IMR-90 (cell line): ENCODE data around the gene MEF2B. TPM values are rescaled to one million over a fixed set of nuclear protein-coding genes. Genes with fewer than 3 reads are reported as not detected.

Experiments used
- ATAC-seq: fragments of 200-7000 bp; cut with Tn5 transposase; 2 replicates; pipeline ENCODE4 v1.9.1; 2020; ENCODE audit warnings: low read depth, mild to moderate bottlenecking, moderate library complexity
- BruUV-seq: library from RNA; stranded (reverse); fragments of 400-500 nt; replicated peaks from 2 replicates; lab custom pipeline; 2021; lab: Mats Ljungman, UMichigan
- CTCF ChIA-PET: fragments of 300-600 bp; formaldehyde crosslinking; extraction: SDS; loops from one replicate; lab custom pipeline; 2021; ENCODE audit warnings: antibody characterized with exemption; lab: Yijun Ruan, JAX
- POLR2A ChIA-PET: fragments of 300-600 bp; sonication (Branson Sonifier 250); formaldehyde crosslinking; loops from one replicate; lab custom pipeline; 2022; ENCODE audit warnings: antibody characterized with exemption; ENCODE audit not compliant: unreplicated experiment; lab: Charles Lee
- DNase-seq: peaks from one replicate; pipeline ENCODE4 v3.0.0; 2013
- H2AFZ ChIP-seq: replicated peaks from 2 replicates; pipeline ENCODE3; 2013; ENCODE audit warnings: low read length, mild to moderate bottlenecking; ENCODE audit not compliant: poor library complexity
- H2AK5ac ChIP-seq: 2 replicates; pipeline ENCODE4 v1.6.1; 2013; ENCODE audit warnings: low read depth, low read length, inconsistent platforms
- H2AK9ac ChIP-seq: replicated peaks from 2 replicates; pipeline ENCODE3; 2013; ENCODE audit warnings: mild to moderate bottlenecking, low read depth, low read length, moderate library complexity; ENCODE audit not compliant: poor library complexity
- H2BK120ac ChIP-seq: 2 replicates; pipeline ENCODE4 v1.6.1; 2013; ENCODE audit warnings: low read depth, low read length, inconsistent platforms
- H2BK15ac ChIP-seq: 3 replicates; pipeline ENCODE4 v1.6.1; 2013; ENCODE audit warnings: low read depth, low read length, inconsistent platforms
- H2BK20ac ChIP-seq: 2 replicates; pipeline ENCODE4 v1.6.1; 2013; ENCODE audit warnings: low read depth, mild to moderate bottlenecking, inconsistent platforms, low read length, moderate library complexity
- H2BK5ac ChIP-seq: 2 replicates; pipeline ENCODE4 v1.6.1; 2013; ENCODE audit warnings: mild to moderate bottlenecking, low read depth, low read length, inconsistent platforms; ENCODE audit not compliant: poor library complexity, severe bottlenecking
- H3K14ac ChIP-seq: replicated peaks from 2 replicates; pipeline ENCODE4 v1.6.1; 2013; ENCODE audit warnings: low read depth, low read length, inconsistent platforms
- H3K18ac ChIP-seq: 2 replicates; pipeline ENCODE4 v1.6.1; 2013; ENCODE audit warnings: low read depth, low read length, control low read depth
- H3K23ac ChIP-seq: 2 replicates; pipeline ENCODE4 v1.6.1; 2013; ENCODE audit warnings: low read depth, low read length, inconsistent platforms
- H3K27ac ChIP-seq: 2 replicates; pipeline ENCODE4 v1.5.1; 2013; ENCODE audit warnings: mild to moderate bottlenecking, control low read depth, low read length; ENCODE audit not compliant: insufficient read depth
- H3K27me3 ChIP-seq: 2 replicates; pipeline ENCODE4 v1.6.1; 2013; ENCODE audit warnings: low read length; ENCODE audit not compliant: control insufficient read depth, insufficient read depth
- H3K36me3 ChIP-seq: 2 replicates; pipeline ENCODE4 v1.6.1; 2013; ENCODE audit warnings: low read length, mixed read lengths; ENCODE audit not compliant: control insufficient read depth, insufficient read depth
- H3K4ac ChIP-seq: 2 replicates; pipeline ENCODE4 v1.6.1; 2013; ENCODE audit warnings: low read depth, low read length, inconsistent platforms
- H3K4me1 ChIP-seq: 2 replicates; pipeline ENCODE4 v1.6.1; 2013; ENCODE audit warnings: low read length, mixed read lengths; ENCODE audit not compliant: control insufficient read depth, insufficient read depth
- H3K4me2 ChIP-seq: 2 replicates; pipeline ENCODE4 v1.6.1; 2013; ENCODE audit warnings: low read depth, mild to moderate bottlenecking, control low read depth, low read length, moderate library complexity
- H3K4me3 ChIP-seq: 2 replicates; pipeline ENCODE4 v1.5.1; 2013; ENCODE audit warnings: low read depth, mild to moderate bottlenecking, control low read depth, low read length, moderate library complexity; ENCODE audit not compliant: insufficient read depth
- H3K56ac ChIP-seq: 2 replicates; pipeline ENCODE4 v1.6.1; 2013; ENCODE audit warnings: low read length, inconsistent platforms; ENCODE audit not compliant: insufficient read depth; ENCODE audit errors: extremely low read depth
- H3K79me1 ChIP-seq, 2 experiments: 2 replicates each; pipeline ENCODE4 v1.6.1; 2013; ENCODE audit warnings: low read length in 2 of 2, inconsistent platforms in 1 of 2, low read depth in 1 of 2
- H3K9ac ChIP-seq: 2 replicates; pipeline ENCODE4 v1.6.1; 2013; ENCODE audit warnings: low read depth, low read length, control low read depth
- H3K9me1 ChIP-seq: 2 replicates; pipeline ENCODE4 v1.6.1; 2013; ENCODE audit warnings: low read length, inconsistent platforms; ENCODE audit not compliant: insufficient read depth
- H3K9me3 ChIP-seq: 2 replicates; pipeline ENCODE4 v1.6.1; 2013; ENCODE audit warnings: low read length; ENCODE audit not compliant: control insufficient read depth, insufficient read depth
- H4K20me1 ChIP-seq: 2 replicates; pipeline ENCODE4 v1.6.1; 2013; ENCODE audit warnings: low read length, inconsistent platforms; ENCODE audit not compliant: insufficient read depth
- H4K5ac ChIP-seq: 2 replicates; pipeline ENCODE4 v1.6.1; 2013; ENCODE audit warnings: mild to moderate bottlenecking, low read depth, low read length, control low read depth
- H4K8ac ChIP-seq, 2 experiments: 2 replicates each; pipeline ENCODE4 v1.6.1; 2013; ENCODE audit warnings: low read depth in 2 of 2, low read length in 2 of 2, control low read depth in 1 of 2, inconsistent platforms in 1 of 2
- H4K91ac ChIP-seq: 2 replicates; pipeline ENCODE4 v1.6.1; 2013; ENCODE audit warnings: low read depth, low read length, inconsistent platforms; ENCODE audit not compliant: insufficient read depth
- BHLHE40 ChIP-seq: fragments of 150-350 bp; IDR thresholded peaks from 2 replicates; pipeline ENCODE4 v1.6.1; 2016; ENCODE audit warnings: mild to moderate bottlenecking, low read depth, low read length
- CEBPB ChIP-seq: IDR thresholded peaks from 2 replicates; pipeline ENCODE4 v1.6.1; 2012; ENCODE audit warnings: low read depth, low read length, improper control_type of control experiment
- CHD1 ChIP-seq: IDR thresholded peaks from 2 replicates; pipeline ENCODE4 v1.6.1; 2012; ENCODE audit warnings: low read depth, low read length, improper control_type of control experiment
- FOS ChIP-seq: fragments of 150-350 bp; IDR thresholded peaks from 2 replicates; pipeline ENCODE4 v1.6.1; 2016; ENCODE audit warnings: low read depth, low read length
- MAFK ChIP-seq: IDR thresholded peaks from 2 replicates; pipeline ENCODE4 v1.6.1; 2012; ENCODE audit warnings: low read depth, low read length, improper control_type of control experiment
- MAZ ChIP-seq: IDR thresholded peaks from 2 replicates; pipeline ENCODE4 v1.6.1; 2012; ENCODE audit warnings: low read depth, mild to moderate bottlenecking, low read length, improper control_type of control experiment, moderate library complexity, borderline replicate concordance
- MXI1 ChIP-seq: IDR thresholded peaks from 2 replicates; pipeline ENCODE4 v1.6.1; 2012; ENCODE audit warnings: low read depth, mild to moderate bottlenecking, low read length, moderate library complexity, borderline replicate concordance
- NFE2L2 ChIP-seq: fragments of 150-350 bp; IDR thresholded peaks from 2 replicates; pipeline ENCODE4 v1.6.1; 2016; ENCODE audit warnings: low read depth, mild to moderate bottlenecking, low read length
- POLR2A ChIP-seq: IDR thresholded peaks from 2 replicates; pipeline ENCODE4 v1.6.1; 2012; ENCODE audit warnings: mild to moderate bottlenecking, low read depth, low read length
- RAD21 ChIP-seq: IDR thresholded peaks from 2 replicates; pipeline ENCODE4 v1.6.1; 2012; ENCODE audit warnings: low read length, improper control_type of control experiment
- RCOR1 ChIP-seq: IDR thresholded peaks from 2 replicates; pipeline ENCODE4 v1.6.1; 2012; ENCODE audit warnings: mild to moderate bottlenecking, low read length, improper control_type of control experiment; ENCODE audit not compliant: insufficient replicate concordance
- RFX5 ChIP-seq: IDR thresholded peaks from 2 replicates; pipeline ENCODE4 v1.8.0; 2012; ENCODE audit warnings: low read depth, mild to moderate bottlenecking, low read length, moderate library complexity
- SMC3 ChIP-seq: fragments of 150-350 bp; IDR thresholded peaks from 2 replicates; pipeline ENCODE4 v1.6.1; 2016; ENCODE audit warnings: low read depth, mild to moderate bottlenecking, antibody characterized with exemption, low read length, moderate library complexity
- WGBS, 2 experiments: methylation state at CpG; one replicate each; pipeline versions ENCODE4 v1.1.5 to v1.1.7; 2013; ENCODE audit warnings: missing lambda C conversion rate in 2 of 2; ENCODE audit not compliant: insufficient read length in 1 of 2; ENCODE audit errors: extremely low coverage in 2 of 2; 5-methylcytosine and 5-hydroxymethylcytosine counted together
- dilution Hi-C: fragments of 300-500 bp; cut with HindIII; formaldehyde crosslinking; loops from one replicate; pipeline ENCODE4 v1.14.3; 2018; ENCODE audit warnings: low sequenced_read_pairs; ENCODE audit not compliant: unreplicated experiment
- in situ Hi-C: fragments of 300-500 bp; cut with MboI; formaldehyde crosslinking; loops from 3 replicates; pipeline ENCODE4 v1.14.3; 2019; ENCODE audit warnings: low sequenced_read_pairs, inconsistent platforms, mixed read lengths
- intact Hi-C: fragments of 100-400 bp; cut with micrococcal nuclease; formaldehyde crosslinking; loops from 2 replicates; pipeline ENCODE4 v1.10.0; 2022
- polyA plus RNA-seq, 3 experiments: library from polyadenylated mRNA; depleted of rRNA; stranded (reverse); fragments of >200 nt; gene quantifications; 2 replicates each; pipeline ENCODE4 v1.2.3, GENCODE V29; 2012; ENCODE audit warnings: low replicate concordance in 1 of 3
- total RNA-seq: library from RNA; depleted of rRNA; stranded (reverse); fragments of >200 nt; gene quantifications from 2 replicates; pipeline ENCODE4 v1.2.3, GENCODE V29; 2012
- TF ChIP-seq, protein P1 (sequence below): conservative IDR thresholded peaks from 2 replicates; pipeline ENCODE4 v1.5.1; 2012; ENCODE audit warnings: mild to moderate bottlenecking, low read depth, low read length, improper control_type of control experiment
- TF ChIP-seq, protein P2 (sequence below): fragments of 150-350 bp; IDR thresholded peaks from 2 replicates; pipeline ENCODE4 v1.6.1; 2016; ENCODE audit warnings: low read depth, mild to moderate bottlenecking, low read length, moderate library complexity, borderline replicate concordance
- TF ChIP-seq, protein P3 (sequence below): fragments of 150-350 bp; IDR thresholded peaks from 2 replicates; pipeline ENCODE4 v1.6.1; 2017; ENCODE audit warnings: mild to moderate bottlenecking, antibody characterized with exemption, low read length, low read depth

MEF2B gene
- total and polyA plus RNA-seq, 2 of the 4 experiments (the other 2 are of a cell fraction) = 0.18 to 0.94 TPM

DNA sequence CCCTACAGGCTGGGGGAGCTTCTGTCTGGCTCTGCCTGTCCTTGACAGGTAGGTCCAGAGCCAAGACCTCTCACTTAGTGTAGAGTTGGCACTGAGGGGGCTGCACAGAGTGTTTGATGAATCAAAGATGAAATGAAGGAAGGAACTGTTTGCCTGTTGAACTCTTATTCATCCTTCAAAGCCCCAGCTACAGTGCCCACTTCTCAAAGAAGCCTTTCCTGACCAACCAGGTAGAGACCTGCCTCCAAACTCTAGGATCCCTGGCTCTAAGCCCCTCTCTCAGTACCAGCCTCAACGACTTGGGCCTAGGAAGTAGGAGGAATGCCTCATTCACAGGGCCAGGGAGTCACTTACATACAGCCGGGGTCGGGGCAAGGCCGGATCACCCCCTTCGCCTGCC is 22.7 kb downstream of the MEF2B start:
- Histone ChIP-seq H3K4me1 (peaks cover 2% of the 10 kb centered on the region; the same call in 1 of the 2 replicates), H3K4me2 (no peak overlapping the region), H3K36me3 (peaks cover 12% of the 10 kb centered on the region), H4K20me1 (no peaks in the 10 kb centered on the region), H2AFZ (no peak overlapping the region), H2AK9ac (peak overlapping the region; percentile 72), H4K5ac (no peak overlapping the region), H3K9me3 (no peaks in the 10 kb centered on the region), H2BK15ac (no peak overlapping the region), H3K23ac (no peak overlapping the region), H2BK5ac (no peak overlapping the region), H2BK20ac (no peak overlapping the region), H3K18ac (no peak overlapping the region), H3K9ac (no peak overlapping the region), H3K4me3 (no peak overlapping the region), H3K56ac (no peak overlapping the region), H4K8ac (no peak overlapping the region), H3K27me3 (no peaks in the 10 kb centered on the region), H3K14ac (no peak overlapping the region), H3K27ac (no peak overlapping the region), H3K9me1 (no peaks in the 10 kb centered on the region), H4K91ac (no peak overlapping the region), H2BK120ac (no peak overlapping the region), H3K4ac (no peak overlapping the region), H2AK5ac (no peak overlapping the region), H3K79me1 (no peaks in the 10 kb centered on the region)
- POLR2A ChIA-PET = no interaction called here
- no CpG with 5 or more reads among the region's 5 CpGs for WGBS, 2 experiments
- intact Hi-C loops (loop anchor here (10.0 kb wide), 1 partner anchor 177 kb away; the partner anchor contains the start of genes MAU2 and SUGP1), in situ Hi-C loops (no loop called here), dilution Hi-C loops (no loop called here)
- DNase-seq (no peak), ATAC-seq (no peak)
- no TSS peak for BruUV-seq
- CTCF ChIA-PET = interaction anchor here (1.2 kb wide), 1 partner anchor 27 kb away, joined by 8 read pairs; no protein-coding TSS in a partner anchor
- TF ChIP-seq SMC3 (no peak), CEBPB (no peak), RFX5 (no peak), MXI1 (no peak), MAZ (no peak), RAD21 (no peak), MAFK (no peak), FOS (no peak), POLR2A (no peak), BHLHE40 (no peak), NFE2L2 (no peak), CHD1 (no peak), RCOR1 (no peak)
- TF ChIP-seq, protein P1, sequence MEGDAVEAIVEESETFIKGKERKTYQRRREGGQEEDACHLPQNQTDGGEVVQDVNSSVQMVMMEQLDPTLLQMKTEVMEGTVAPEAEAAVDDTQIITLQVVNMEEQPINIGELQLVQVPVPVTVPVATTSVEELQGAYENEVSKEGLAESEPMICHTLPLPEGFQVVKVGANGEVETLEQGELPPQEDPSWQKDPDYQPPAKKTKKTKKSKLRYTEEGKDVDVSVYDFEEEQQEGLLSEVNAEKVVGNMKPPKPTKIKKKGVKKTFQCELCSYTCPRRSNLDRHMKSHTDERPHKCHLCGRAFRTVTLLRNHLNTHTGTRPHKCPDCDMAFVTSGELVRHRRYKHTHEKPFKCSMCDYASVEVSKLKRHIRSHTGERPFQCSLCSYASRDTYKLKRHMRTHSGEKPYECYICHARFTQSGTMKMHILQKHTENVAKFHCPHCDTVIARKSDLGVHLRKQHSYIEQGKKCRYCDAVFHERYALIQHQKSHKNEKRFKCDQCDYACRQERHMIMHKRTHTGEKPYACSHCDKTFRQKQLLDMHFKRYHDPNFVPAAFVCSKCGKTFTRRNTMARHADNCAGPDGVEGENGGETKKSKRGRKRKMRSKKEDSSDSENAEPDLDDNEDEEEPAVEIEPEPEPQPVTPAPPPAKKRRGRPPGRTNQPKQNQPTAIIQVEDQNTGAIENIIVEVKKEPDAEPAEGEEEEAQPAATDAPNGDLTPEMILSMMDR = no peak
- TF ChIP-seq, protein P2, sequence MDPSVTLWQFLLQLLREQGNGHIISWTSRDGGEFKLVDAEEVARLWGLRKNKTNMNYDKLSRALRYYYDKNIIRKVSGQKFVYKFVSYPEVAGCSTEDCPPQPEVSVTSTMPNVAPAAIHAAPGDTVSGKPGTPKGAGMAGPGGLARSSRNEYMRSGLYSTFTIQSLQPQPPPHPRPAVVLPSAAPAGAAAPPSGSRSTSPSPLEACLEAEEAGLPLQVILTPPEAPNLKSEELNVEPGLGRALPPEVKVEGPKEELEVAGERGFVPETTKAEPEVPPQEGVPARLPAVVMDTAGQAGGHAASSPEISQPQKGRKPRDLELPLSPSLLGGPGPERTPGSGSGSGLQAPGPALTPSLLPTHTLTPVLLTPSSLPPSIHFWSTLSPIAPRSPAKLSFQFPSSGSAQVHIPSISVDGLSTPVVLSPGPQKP = no peak
- TF ChIP-seq, protein P3, sequence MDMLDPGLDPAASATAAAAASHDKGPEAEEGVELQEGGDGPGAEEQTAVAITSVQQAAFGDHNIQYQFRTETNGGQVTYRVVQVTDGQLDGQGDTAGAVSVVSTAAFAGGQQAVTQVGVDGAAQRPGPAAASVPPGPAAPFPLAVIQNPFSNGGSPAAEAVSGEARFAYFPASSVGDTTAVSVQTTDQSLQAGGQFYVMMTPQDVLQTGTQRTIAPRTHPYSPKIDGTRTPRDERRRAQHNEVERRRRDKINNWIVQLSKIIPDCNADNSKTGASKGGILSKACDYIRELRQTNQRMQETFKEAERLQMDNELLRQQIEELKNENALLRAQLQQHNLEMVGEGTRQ = no peak
